HG03045 (cell line): Measurements from ENCODE around the gene SLC13A4.
"Not testable (repeated sequence)": the region's sequence is repeated elsewhere in the genome, so short reads cannot be mapped to it uniquely, and the experiment has no call there.

Source experiments
- ATAC-seq: cut with Tn5 transposase; IDR thresholded peaks from one replicate; pipeline ENCODE4 v1.9.1; 2021; ENCODE audit warnings: mild to moderate bottlenecking, moderate library complexity; ENCODE audit not compliant: unreplicated experiment

Gene SLC13A4

DNA sequence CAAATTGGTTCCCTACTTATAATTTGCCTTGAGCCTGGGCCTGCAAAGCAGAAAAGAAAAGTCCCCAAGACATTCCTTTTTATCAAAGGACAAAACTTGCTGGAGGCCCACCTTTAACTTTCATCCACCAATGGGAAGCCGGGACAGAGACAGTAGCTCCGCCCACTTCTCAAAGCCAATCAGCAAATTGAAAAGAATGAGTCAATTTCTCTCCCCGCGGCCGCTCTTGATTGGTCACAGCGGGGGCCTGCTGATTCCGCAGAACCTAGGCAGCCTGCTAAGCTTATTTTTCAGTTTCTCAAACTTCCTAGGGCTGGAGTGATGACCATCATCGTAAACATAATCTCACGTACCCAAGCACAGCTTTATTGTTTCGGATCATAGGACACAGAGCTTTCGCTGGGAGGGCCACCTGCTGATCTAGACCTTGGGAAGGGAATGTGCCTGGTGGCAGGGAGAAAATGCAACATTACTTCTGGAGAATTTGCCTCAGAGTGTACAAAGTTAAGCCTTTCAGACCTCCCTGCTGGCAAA, at the start of gene SLC13A4:
Gene SLC13A4 (minus strand): TSS at position 51 of the 534 bp plus-strand sequence. CDS start 690 bp downstream, outside the sequence.
- ATAC-seq, result no peak

GRCh38 chr7:135775915-135776314, 47.9 kb upstream of the SLC13A4 start:
- not testable (repeated sequence) for ATAC-seq

DNA sequence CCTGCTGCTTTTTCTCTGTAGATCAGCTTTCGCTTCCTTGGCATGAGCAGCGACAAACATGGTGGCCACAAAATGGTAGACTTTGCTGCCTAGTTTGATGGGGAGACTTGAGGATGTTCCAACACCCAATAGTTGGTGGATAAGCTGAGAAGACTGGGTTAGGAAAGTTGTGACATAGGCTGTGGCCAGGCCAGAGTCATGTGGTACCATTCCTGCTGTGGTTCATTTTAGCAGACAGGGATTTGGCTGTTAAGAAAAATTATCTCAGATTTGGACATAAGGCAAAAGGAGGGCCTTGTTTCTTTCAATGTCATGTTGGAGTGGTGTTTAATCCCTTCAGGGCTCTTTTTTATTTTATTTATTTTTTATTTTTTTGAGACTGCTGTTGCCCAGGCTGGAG, 47.2 kb upstream of the SLC13A4 start:
- no peak for ATAC-seq

DNA sequence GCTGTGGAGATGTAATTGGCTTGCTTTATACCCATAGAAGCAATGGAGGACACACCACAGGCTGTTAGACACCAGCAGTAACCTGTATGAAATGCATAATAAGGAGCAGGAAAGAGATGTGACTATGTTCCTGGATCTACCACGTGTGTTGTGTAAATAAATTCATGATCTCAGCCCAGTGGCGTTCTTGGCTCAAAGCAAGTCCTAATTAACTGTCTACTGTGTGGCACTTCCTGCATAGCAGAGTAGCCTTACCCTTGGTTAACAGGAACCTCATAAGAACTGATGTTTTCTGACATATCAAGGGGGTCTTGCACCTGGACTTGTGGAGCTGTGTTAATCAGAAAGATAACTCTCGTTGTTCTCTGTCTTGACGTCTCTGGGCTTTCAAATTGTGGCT, 46.3 kb upstream of the SLC13A4 start:
- ATAC-seq, result no peak

DNA sequence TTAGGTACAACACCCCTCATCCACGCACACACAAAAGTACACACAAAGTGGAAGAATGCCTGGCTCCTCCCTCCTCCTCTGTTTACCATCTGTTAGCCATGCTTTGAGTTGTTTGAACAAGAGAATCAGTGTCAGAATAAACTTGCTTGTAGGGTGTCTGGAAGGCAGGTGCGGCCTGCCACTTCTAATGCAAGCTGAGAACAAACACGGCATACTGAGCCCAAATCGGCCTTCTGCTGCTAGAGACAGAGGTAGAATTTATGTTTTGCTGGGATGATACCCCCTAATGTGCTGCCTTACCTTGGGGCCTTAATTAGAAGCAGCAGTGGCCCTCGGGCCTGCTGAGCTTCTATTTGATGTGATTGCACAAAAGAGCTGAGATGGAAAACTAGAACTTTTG, 45.5 kb upstream of the SLC13A4 start:
- ATAC-seq, result no peak

DNA sequence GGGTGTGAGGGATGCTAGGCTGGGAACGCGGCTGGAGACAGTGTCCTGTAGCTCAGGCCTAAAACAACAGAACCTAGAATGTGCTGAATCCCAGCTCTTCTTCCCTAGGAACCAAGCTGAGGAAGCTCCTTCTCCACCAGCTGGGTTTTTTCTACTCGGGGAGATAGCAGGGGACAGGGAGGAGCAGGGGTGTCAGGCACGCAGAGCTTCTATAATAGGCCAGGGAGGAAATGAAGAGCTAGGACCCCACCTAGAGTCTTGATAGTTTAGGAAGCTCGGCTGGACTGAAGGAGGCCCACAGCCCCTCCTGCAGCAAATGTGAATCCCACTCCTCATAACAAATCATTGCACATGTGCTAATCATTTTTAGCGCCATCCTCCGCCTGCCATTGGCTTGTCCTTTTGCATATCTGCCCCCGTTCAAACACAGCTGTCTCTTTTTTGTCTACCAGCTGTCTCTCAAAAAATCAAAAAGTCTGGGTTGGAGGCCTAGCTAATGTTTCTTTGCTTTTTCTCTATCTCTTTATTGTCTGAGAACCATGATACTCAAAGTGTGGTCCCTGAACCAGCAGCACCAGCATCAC, 44.7 kb upstream of the SLC13A4 start:
- no peak for ATAC-seq

- ATAC-seq, result no peak
Observed at GRCh38 chr7:135771961-135772638, 44.1 kb upstream of the SLC13A4 start.

- no peak for ATAC-seq
Observed at GRCh38 chr7:135771051-135771450, 43.1 kb upstream of the SLC13A4 start.

DNA sequence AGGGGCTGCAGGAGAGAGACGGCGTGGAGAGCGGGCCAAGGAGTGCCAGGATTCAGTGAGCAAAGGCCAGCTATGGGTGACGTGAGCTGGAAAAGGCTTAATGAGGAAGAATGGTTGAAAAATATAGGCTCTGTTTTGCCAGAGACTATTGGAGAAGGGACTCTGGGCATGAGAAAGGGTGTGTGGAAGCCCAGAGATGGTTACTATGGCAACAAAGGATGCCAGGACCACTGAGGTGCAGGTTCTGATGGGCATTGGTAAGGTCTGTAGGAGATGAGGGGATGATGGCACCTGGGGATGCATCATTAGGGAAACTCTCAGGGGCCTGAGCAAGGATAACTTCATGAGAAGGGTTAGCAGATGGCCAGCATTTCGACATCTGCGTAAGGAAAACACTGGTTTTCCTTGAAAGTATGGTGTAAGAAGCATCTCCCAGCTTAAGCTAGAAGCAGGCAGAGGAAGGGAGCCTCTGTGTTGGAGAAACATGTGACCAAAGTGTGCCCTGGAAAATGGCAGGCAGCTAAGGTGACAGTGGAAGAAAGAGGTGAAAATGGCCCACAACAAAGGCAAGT, 42.2 kb upstream of the SLC13A4 start:
- ATAC-seq, result no peak

DNA sequence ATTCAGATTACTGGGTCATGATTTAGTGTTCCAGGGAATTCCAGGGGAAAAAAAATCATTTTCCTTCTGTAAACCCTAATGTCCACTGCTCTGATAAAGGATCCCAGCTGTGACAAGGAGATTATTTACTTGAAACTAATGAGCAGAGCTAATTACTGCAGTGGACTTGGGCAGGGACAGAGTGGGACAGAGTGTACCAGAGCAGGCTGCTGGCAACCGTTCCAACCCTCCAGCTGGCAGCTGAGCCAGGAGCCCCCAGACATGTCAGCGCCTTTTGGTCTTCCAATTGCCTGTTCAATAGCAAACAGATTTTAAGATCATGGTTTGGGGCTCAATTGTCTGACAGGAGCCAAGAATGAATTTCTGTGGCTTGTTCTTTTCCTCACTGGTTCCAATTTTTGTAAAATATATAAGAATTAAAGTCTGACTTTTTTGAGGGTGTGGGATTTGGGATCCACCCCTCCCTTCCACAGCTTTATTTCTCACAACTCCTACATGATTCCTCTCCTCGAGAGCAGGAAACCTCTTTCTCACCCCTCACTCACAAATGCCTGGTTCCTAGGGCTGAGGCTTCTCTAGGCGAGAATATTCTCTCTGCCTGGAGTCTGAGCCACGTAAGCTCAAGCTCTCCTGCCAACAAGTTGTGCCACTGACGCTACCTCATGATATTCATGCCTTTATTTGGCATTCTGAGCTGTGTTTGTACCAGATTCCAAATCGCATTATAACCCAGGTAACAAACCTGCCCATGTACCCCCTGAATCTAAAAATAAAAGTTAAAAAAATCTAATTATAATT, 41.2 kb upstream of the SLC13A4 start:
- no peak for ATAC-seq

DNA sequence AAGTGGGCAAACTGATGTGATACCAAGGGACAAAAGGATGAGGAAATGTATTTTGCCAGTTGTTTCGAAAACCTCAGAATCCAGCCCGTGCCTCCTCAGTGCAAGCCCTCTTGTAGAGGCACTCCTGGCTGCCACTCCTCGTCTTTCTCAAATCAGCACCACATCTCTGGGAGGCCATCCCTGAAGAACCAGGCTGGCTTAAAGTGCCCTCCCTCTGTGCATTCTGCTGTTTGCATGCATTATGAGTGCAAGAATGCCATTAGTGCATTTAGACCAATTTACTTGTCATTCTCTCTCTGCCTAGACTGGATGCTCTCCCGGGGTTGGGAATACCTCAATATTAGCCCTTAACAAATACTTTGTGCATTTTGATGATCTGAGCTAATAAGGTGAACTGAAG, 40.5 kb upstream of the SLC13A4 start:
- ATAC-seq, result no peak

DNA sequence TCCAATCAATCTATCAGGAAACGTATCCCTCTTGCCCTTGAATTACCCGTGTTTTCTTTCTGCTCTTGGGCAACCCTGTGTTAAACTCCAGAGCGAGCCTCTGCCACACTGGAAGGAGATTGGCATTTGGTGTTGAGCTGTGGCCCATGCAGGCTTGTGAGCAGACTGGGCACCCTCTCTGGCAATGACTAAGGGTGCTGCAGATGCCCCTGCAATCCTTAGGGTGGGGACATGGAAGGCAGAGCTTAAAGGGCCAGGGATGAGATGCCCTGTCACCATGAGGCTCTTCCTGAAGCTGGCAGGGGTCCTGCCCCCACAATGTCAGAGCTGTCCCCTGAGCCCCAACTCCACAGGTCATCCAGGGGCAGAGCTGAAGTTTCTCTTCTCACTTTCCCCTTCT, 40.1 kb upstream of the SLC13A4 start:
- no peak for ATAC-seq

DNA sequence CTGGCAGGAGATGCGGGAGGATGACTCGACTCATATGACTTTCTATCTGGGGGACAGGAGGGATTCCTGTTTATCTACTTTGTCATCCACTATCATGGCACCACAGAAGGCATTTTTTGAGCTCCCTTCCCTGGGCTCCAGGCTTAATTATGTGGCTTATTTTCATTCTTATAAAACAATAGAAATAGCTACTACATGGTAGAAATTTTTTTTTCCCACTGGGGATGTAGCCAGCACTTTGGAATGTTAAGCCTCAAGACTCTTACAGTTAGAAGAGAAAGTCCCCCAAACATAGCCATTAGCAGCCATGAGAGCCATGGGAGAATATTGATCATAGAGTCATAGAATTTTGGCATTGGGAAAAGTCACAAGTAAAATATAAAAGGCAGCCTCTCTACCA, 35.3 kb upstream of the SLC13A4 start:
- ATAC-seq, result no peak

- ATAC-seq, result no peak
Observed at GRCh38 chr7:135761751-135762488, 33.9 kb upstream of the SLC13A4 start.

DNA sequence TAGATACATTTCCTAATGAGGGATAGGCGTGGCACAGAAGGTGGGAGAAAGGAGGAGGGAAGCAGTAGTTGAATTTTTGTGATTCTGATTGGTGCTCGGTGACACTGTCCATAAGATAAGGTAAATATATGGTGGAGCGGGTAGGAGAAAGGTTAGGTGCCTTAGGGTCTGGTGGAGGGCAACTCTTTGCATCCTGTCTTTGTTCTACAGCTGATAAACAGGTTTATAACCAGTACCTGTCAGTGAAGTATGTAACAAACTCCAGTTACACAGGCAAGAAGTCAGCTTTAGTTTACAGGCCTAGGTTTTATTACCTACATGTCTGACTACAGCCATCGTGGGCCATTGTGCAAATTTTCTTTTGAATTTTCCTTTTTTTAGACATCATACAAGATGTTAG, 31.5 kb upstream of the SLC13A4 start:
- no peak for ATAC-seq

- ATAC-seq, result no peak
Observed at GRCh38 chr7:135758531-135758932, 30.5 kb upstream of the SLC13A4 start.

DNA sequence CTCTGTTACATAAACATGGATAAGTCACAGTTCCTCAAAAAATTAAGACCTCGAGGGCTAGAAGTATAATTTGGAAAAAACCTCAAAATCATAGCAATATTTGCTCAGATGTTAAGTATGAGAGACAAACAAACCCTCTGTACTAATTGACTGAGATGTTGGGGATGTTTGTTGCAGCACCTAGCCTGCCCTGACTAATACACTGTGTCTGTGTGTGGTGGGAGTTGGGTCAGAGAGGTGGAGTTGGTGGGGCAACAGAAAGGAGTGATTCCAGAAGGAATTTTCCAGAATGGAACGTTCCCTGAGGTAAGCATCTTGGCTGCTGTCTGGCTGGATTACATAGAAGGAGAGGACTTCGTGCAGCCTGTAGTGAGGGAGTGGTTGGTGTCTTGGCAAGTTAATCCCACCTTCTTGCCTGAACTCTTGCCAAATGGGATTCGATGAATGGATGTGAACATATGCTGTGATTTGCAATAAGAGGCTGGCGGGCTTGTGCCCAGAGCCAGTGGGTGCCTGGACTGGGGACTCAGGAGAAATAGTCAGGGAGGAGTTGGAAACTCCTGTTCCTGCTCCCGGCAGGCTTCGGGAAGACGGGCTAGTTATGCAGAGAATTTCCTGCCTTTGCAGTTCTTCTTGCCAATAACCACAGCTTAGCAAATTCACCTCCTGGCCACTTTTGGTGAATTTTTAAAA, 29.9 kb upstream of the SLC13A4 start:
- no peak for ATAC-seq

- no peak for ATAC-seq
Observed at GRCh38 chr7:135756191-135756590, 28.2 kb upstream of the SLC13A4 start.

DNA sequence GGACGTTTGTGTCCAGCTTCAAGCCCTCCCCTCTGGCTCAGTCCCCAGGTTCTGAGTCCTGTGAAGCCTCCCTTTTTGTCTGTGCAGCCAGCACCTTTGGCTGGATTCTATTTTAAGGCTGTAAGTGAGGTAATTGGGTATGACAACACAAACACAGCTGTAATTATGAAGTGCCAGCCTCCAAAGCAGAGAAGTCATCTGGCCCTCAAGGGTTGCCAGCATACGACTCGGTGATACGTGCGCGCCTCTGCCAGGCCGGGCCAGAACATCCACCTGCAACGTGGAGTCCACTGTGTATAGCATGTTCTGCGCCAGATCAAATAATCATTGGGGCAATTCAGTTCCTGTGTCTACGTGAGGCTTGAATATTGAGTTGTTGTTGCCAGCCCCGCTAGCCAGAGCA, 27.4 kb upstream of the SLC13A4 start:
- ATAC-seq, result no peak
